WI38 (cell line): ENCODE measurements around the gene RSPO4.

ENCODE experiments used
- H3K4me3 ChIP-seq: 2 replicates; pipeline ENCODE4 v1.5.1; 2011; ENCODE audit warnings: low read depth, mild to moderate bottlenecking, control low read depth, low read length
- TF ChIP-seq, protein P1 (sequence below): IDR thresholded peaks from 2 replicates; pipeline ENCODE4 v1.5.1; 2012; ENCODE audit warnings: low read depth, mild to moderate bottlenecking, control low read depth, low read length

RSPO4 gene

DNA sequence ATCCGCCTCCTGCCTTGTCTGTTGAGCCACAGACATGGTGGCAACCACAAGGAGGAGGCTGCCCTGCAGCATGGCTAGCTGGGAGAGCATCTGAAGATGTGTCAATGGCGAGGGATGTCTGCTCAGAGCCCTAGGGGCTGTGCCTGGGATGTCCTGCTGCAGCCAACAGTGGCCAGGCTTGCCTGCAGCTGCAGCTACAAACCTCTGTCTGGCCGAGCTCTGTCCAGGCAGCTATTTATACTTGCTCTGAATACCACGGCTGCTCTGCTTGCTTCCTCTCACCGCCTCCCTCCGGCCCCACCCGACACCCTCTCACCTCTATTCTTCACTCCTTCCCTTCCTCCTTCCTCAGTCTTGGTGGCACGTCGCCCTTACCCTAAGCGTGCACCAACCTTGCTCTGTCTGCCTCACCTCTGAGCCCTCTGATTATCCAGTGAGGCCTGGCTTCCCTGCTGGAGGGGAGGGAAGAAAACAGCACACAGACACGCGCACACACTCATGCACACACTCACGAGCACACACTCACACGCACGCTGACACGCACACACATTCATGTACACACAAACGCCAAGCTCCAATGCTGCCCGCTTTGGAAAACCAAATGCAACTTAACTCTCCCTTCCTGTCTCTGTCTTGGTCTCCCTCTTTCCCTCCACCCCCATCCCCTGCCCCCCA lies 85.8 kb downstream of the RSPO4 start, which contains the start of gene ANGPT4:
Gene ANGPT4 (minus strand): TSS at position 210 of the 675 bp plus-strand sequence. CDS start 120 bp downstream, at position 90.
- H3K4me3 ChIP-seq: no peak within 1 kb of the TSS
- TF ChIP-seq, protein P1, sequence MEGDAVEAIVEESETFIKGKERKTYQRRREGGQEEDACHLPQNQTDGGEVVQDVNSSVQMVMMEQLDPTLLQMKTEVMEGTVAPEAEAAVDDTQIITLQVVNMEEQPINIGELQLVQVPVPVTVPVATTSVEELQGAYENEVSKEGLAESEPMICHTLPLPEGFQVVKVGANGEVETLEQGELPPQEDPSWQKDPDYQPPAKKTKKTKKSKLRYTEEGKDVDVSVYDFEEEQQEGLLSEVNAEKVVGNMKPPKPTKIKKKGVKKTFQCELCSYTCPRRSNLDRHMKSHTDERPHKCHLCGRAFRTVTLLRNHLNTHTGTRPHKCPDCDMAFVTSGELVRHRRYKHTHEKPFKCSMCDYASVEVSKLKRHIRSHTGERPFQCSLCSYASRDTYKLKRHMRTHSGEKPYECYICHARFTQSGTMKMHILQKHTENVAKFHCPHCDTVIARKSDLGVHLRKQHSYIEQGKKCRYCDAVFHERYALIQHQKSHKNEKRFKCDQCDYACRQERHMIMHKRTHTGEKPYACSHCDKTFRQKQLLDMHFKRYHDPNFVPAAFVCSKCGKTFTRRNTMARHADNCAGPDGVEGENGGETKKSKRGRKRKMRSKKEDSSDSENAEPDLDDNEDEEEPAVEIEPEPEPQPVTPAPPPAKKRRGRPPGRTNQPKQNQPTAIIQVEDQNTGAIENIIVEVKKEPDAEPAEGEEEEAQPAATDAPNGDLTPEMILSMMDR: no peak

DNA sequence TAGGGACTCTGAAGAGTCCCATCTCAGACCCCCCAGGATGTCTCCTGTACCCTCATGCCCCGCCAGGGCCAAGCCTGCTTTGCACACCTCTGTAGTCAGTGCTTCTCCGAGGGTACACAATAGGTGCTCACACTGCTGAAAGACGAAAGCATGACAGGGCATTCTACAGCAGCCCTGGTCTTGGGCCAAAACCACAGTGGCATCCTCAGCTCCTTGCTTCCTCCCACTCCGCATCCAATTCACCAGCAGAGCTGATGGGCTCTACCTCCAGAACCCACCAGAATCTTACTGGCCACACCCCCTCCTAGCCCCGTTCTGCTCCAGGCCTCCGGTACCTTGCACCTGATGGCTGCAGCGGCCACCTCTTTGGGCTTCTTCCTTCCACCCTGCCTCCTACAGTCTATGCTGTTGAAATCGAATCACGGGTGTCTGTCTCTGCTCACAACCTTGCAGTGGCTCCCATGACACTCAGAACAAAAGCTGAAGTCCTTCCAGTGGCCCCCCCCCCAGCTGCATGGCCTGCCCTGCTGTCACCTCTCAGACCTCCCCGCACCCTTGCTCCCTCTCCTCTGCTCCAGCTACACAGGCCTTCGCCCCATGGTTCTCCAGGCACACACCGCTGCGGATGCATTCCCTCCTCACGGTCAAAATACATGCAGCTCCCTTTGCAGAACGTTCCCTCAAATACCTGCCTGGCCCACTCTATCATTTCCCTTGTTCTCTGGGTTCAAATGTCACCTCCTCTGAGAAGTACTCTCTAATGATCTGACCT lies 87.2 kb downstream of the RSPO4 start:
- TF ChIP-seq, protein P1: no peak
- H3K4me3 ChIP-seq: no peak overlapping the region

DNA sequence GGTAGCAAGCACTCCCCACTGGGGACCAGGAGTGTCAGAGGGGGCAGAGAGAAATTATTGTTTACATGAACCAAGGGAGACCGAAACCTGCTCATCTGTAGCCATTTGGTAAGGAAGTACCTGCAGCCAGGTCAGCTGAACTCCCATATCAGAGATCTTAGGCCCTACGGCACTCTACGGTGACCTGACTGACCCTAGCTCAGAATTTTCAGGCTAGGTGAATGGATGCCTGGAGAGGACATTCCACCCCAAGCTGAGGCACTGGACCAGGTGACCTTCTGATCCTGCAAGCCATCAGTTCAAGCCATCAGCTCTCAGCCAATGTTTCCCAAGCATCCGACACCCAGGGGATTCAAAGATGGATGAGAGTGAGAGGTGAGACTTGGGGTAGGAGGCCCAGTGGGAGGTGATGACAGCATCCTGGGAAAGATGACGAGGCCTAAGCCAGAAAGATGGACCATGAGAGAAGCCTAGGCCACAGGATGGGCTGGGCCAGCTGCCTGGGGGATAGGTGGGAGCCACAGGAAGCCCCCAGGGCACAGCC lies 88.7 kb downstream of the RSPO4 start:
- no peak overlapping the region for H3K4me3 ChIP-seq
- TF ChIP-seq, protein P1: no peak

DNA sequence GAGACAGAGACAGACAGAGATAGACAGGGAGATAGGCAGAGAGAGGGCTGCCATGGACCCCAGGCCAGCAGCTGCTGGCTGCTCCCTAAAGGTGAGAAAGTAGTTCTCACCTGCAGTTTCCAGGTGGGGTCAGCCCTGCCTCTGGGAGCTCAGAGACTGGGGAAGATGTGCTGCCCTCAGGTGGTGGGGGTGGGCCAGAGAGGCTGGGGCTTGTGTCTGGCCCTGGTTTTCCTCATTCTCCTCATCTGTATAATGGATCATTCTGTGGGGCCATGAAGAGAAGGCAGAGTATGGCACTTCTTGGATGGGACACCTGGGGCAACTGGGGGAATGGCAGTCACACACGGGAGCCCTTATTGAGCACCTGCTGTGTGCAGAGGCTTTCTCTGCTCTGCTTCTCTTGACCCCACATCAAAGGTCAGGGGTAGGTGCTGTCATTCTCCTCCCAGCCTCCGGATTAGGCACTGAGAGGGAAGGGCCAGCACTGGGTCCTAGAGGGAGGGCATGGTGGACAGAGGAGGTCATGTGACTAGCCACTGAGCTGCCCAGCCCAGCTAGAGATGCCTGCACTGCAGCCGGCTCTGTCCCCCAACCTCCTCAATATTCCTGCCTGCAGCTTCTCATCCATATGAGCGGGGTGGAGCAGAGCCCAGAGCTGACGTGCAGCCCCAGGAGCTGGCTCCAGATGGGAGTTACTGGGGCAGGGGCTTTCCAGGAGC lies 90.1 kb downstream of the RSPO4 start:
- no peak overlapping the region for H3K4me3 ChIP-seq
- TF ChIP-seq, protein P1: no peak

DNA sequence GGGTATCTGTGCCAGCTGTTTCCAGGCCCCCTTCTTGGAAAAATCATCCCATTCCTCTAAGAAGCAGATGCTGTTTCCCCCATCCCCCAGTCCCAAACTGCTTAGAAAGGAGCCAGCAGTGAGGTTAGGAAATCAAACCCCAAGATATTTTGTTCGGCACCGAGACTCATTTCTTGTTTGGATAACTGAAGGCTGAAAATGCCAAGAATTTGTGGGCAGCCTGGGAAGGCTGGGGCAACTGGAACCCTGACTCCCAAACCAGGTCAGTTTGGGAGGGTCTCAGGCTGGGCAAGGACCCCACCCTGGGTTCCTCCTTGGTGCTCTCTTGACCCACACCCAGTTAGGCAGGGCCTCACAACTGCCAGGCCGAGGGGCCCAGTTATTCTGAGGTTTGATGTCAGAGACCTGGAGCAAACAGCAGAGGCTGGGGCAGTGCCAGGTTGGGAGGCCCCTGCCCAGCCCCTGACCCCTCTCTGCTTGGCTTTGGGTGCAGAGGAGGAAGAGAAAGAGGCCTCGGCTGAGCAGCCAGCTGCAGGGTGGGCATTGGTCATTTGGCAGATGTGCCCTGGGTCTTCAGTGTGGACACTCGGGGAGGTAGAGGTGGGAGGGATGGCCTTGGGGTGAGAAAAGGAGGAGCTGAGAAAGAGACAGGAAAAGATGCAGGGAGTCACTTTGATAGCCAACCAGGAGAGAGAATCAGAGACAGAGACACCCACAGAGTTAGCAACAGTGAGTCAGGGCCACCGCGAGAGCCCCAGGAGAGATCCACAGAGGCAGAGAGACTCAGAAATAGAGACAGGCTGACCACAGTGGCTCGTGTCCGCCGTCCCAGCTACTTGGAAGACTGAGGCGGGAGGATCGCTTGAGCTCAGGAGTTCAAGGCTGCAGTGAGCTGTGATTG lies 91.0 kb downstream of the RSPO4 start:
- TF ChIP-seq, protein P1: no peak
- H3K4me3 ChIP-seq: no peak overlapping the region

DNA sequence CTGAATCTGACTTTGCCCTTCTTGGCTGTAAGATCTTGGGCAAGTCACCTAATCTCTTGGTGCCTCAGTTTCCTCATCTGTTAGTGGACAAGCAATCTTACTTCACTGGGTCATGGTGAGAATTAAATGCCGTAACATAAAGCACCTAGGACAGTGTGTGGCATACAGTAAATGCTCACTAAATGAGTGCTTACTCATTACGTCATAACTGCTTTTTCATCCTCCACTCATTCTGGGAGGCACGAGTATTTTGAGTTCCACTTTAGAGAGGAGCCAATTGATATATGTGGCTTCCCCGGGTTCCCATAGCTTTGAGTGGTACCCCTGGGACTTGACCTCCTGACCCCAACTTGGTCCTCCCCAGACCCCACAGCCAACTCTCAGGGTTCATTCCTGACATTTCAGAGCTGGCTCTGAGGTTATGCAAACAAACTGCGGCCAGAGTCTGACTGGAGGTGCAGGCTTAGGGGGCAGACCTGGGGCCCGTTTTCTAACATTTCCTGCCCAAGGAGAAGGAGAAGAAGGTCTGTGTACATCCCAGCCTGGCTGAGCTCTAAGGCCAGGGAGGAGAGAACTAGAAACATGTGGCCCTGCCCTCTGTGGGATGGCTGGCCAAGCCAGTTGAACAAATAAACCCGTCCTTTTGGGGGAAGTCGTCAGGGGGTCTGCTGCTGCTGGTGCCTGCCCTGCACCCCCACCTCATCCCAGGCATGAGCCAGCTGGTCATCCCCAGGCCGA lies 91.8 kb downstream of the RSPO4 start:
- no peak overlapping the region for H3K4me3 ChIP-seq
- TF ChIP-seq, protein P1: no peak
